ENCODE measurements around the gene RASL12.

- TF ChIP-seq CTCF (conservative IDR thresholded peaks at IDR 0.05 in 1 of 2, IDR thresholded peaks at IDR 0.05 in 1 of 2; ENCODE audit: low read depth in 1 of 2, low read length in 2 of 2) (no peak), EZH2 (IDR thresholded peaks at IDR 0.05; ENCODE audit: low read length, missing control alignments) (no peak)
These were observed 13.5 kb upstream of the RASL12 start for GRCh38 chr15:65081270-65081669.

All from fibroblast of lung (primary cell).